ENCODE data around the gene PLAGL2.

Gene PLAGL2

GRCh38 chr20:32152421-32153155 is 55.0 kb downstream of the PLAGL2 start:
- Histone ChIP-seq H4K20me1 (ENCODE audit: insufficient read depth, low read length) (no peaks in the 10 kb centered on the region), H3K79me2 (ENCODE audit: low read length) (no peaks in the 10 kb centered on the region), H3K27me3 (replicated peaks; ENCODE audit: insufficient read depth, low read length) (no peaks in the 10 kb centered on the region), H3K9me3 (replicated peaks; ENCODE audit: insufficient read depth, low read length) (no peaks in the 10 kb centered on the region), H3K4me3 (ENCODE audit: low read length) (no peak overlapping the region), H2AFZ (ENCODE audit: low read length) (no peak overlapping the region), H3K4me1 (ENCODE audit: low read length) (no peaks in the 10 kb centered on the region), H3K27ac (ENCODE audit: low read length) (no peak overlapping the region), H3K36me3 (replicated peaks; ENCODE audit: insufficient read depth, low read length) (no peaks in the 10 kb centered on the region), H3K9me2 (replicated peaks; ENCODE audit: insufficient read depth, low read length) (no peaks in the 10 kb centered on the region), H3K9ac (ENCODE audit: low read length) (no peak overlapping the region), H3K4me2 (ENCODE audit: low read depth, low read length) (no peak overlapping the region), H3F3A (ENCODE audit: insufficient read depth, low read length) (no peaks in the 10 kb centered on the region; the same call in 1 of the 2 replicates)
- no peak for DNase-seq
- TF ChIP-seq CTCF (IDR thresholded peaks at IDR 0.05; ENCODE audit: low read length) (no peak), EZH2phosphoT487 (IDR thresholded peaks at IDR 0.05; ENCODE audit: low read length) (no peak), EZH2 (optimal IDR thresholded peaks at IDR 0.05; ENCODE audit: low read depth, low read length) (no peak)

GRCh38 chr20:32150291-32150848 is 57.2 kb downstream of the PLAGL2 start:
- TF ChIP-seq CTCF (IDR thresholded peaks at IDR 0.05; ENCODE audit: low read length) (no peak), EZH2phosphoT487 (IDR thresholded peaks at IDR 0.05; ENCODE audit: low read length) (no peak), EZH2 (optimal IDR thresholded peaks at IDR 0.05; ENCODE audit: low read depth, low read length) (no peak)
- Histone ChIP-seq H3K4me3 (ENCODE audit: low read length) (no peak overlapping the region), H2AFZ (ENCODE audit: low read length) (no peak overlapping the region), H3K4me2 (ENCODE audit: low read depth, low read length) (no peak overlapping the region), H3K4me1 (ENCODE audit: low read length) (no peaks in the 10 kb centered on the region), H3K9me2 (replicated peaks; ENCODE audit: insufficient read depth, low read length) (no peaks in the 10 kb centered on the region), H3K79me2 (ENCODE audit: low read length) (no peaks in the 10 kb centered on the region), H3K9ac (ENCODE audit: low read length) (no peak overlapping the region), H4K20me1 (ENCODE audit: insufficient read depth, low read length) (no peaks in the 10 kb centered on the region), H3K36me3 (replicated peaks; ENCODE audit: insufficient read depth, low read length) (no peaks in the 10 kb centered on the region), H3K9me3 (replicated peaks; ENCODE audit: insufficient read depth, low read length) (no peaks in the 10 kb centered on the region), H3K27me3 (replicated peaks; ENCODE audit: insufficient read depth, low read length) (no peaks in the 10 kb centered on the region), H3F3A (ENCODE audit: insufficient read depth, low read length) (no peaks in the 10 kb centered on the region), H3K27ac (ENCODE audit: low read length) (no peak overlapping the region)
- no peak for DNase-seq

- TF ChIP-seq CTCF (IDR thresholded peaks at IDR 0.05; ENCODE audit: low read length) (no peak), EZH2 (optimal IDR thresholded peaks at IDR 0.05; ENCODE audit: low read depth, low read length) (no peak), EZH2phosphoT487 (IDR thresholded peaks at IDR 0.05; ENCODE audit: low read length) (no peak)
- Histone ChIP-seq H3K4me3 (ENCODE audit: low read length) (no peak overlapping the region), H2AFZ (ENCODE audit: low read length) (no peak overlapping the region), H3F3A (ENCODE audit: insufficient read depth, low read length) (no peaks in the 10 kb centered on the region), H3K36me3 (replicated peaks; ENCODE audit: insufficient read depth, low read length) (no peaks in the 10 kb centered on the region), H4K20me1 (ENCODE audit: insufficient read depth, low read length) (no peaks in the 10 kb centered on the region), H3K79me2 (ENCODE audit: low read length) (no peaks in the 10 kb centered on the region), H3K4me1 (ENCODE audit: low read length) (no peaks in the 10 kb centered on the region), H3K27ac (ENCODE audit: low read length) (no peak overlapping the region), H3K4me2 (ENCODE audit: low read depth, low read length) (no peak overlapping the region), H3K9me2 (replicated peaks; ENCODE audit: insufficient read depth, low read length) (no peaks in the 10 kb centered on the region), H3K27me3 (replicated peaks; ENCODE audit: insufficient read depth, low read length) (no peaks in the 10 kb centered on the region), H3K9me3 (replicated peaks; ENCODE audit: insufficient read depth, low read length) (no peaks in the 10 kb centered on the region), H3K9ac (ENCODE audit: low read length) (no peak overlapping the region)
- DNase-seq = no peak
These were observed 57.9 kb downstream of the PLAGL2 start for GRCh38 chr20:32149566-32150170.
